Measurements from ENCODE around the gene SCGB3A2. TPM values are rescaled to one million over a fixed set of nuclear protein-coding genes. Genes with fewer than 3 reads are reported as not detected.
"Not testable (repeated sequence)": the region's sequence is repeated elsewhere in the genome, so short reads cannot be mapped to it uniquely, and the experiment has no call there.

The SCGB3A2 gene
- total RNA-seq, 1 experiment from 2014 or later = not detected

DNA sequence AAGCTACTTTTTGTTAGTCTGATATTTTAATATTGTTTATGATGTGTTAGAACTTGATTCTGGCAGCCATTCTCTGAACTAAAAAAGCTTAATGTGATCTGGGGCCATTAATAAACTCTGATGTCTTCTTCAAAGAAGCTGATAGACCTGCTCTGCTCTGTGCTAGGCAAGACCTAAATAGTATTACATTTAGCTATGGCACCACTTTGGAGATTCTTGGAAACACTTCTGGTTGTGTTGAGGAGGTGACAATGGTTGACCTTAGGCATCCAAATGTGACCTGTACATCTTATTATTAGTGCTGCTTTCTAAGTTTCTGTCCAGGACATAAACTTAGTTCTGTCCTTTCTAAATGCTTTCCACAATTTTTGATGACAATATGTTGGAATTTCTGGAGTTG, 21.7 kb upstream of the SCGB3A2 start:
- Histone ChIP-seq H3K9me3 (ENCODE audit: low read length) (no peaks in the 10 kb centered on the region), H4K20me1 (ENCODE audit: insufficient read depth, low read depth, low read length) (no peaks in the 10 kb centered on the region), H3K27me3 (ENCODE audit: low read length) (no peaks in the 10 kb centered on the region), H3K27ac (ENCODE audit: low read length) (no peak overlapping the region), H3K36me3 (ENCODE audit: insufficient read depth, low read length) (no peaks in the 10 kb centered on the region), H3K9me2 (replicated peaks; ENCODE audit: insufficient read depth, low read length) (no peaks in the 10 kb centered on the region), H3K9ac (ENCODE audit: low read length) (no peak overlapping the region), H3K4me2 (ENCODE audit: low read depth, low read length, poor library complexity, severe bottlenecking) (no peak overlapping the region), H3K4me3 (ENCODE audit: low read length) (no peak overlapping the region), H2AFZ (ENCODE audit: low read length) (no peak overlapping the region), H3K4me1 (ENCODE audit: low read length) (no peaks in the 10 kb centered on the region), H3K79me2 (ENCODE audit: low read length) (no peaks in the 10 kb centered on the region)
- DNase-seq = no peak

DNA sequence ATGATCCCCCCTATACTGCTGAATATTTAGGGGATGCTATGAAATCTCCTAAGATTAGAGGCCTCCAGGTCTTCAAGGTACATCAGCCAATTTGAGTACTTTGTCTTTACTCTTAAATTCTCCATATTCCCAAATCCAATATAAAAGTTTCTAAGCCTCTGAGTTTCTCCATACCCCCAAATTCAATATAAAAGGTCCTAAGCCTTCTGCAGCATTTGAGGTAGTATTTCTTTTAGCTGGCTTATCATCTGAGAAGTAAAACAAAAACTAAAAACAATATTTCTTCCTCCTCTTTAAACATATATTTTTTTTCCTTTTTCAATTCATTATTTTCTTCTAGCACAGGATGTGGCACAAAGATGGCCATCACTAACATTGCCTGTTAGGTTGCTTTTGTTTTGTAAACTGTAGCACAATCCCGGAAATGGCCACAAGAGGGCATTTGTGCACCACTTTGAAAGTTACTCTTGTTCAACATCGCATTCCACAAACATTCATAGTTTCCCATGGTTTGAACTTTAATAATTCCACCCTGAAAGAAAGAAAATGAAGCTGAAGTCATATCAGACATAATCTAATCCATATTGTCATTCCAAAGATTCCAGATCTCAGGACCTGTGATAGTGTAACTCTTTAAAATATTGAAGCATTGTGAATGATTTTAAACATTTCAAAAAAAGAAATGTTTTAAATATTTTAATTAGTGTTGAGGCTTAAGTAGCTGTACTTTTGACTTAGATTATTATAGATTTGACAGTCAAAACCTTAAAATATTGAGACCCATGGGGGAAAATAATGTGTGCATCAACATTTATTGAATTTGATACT, 21.0 kb upstream of the SCGB3A2 start:
- no peaks in the 10 kb centered on the region for H4K20me1 ChIP-seq (ENCODE audit: insufficient read depth, low read depth, low read length)
- no peaks in the 10 kb centered on the region for H3K36me3 ChIP-seq (ENCODE audit: insufficient read depth, low read length)
- no peak overlapping the region for H2AFZ ChIP-seq (ENCODE audit: low read length)
- no peak overlapping the region for H3K4me2 ChIP-seq (ENCODE audit: low read depth, low read length, poor library complexity, severe bottlenecking)
- H3K4me1 ChIP-seq (ENCODE audit: low read length) = no peaks in the 10 kb centered on the region
- DNase-seq = peak; percentile 79
- H3K27me3 ChIP-seq (ENCODE audit: low read length) = no peaks in the 10 kb centered on the region
- no peak overlapping the region for H3K27ac ChIP-seq (ENCODE audit: low read length)
- no peaks in the 10 kb centered on the region for H3K9me2 ChIP-seq (replicated peaks; ENCODE audit: insufficient read depth, low read length)
- no peaks in the 10 kb centered on the region for H3K9me3 ChIP-seq (ENCODE audit: low read length)
- no peaks in the 10 kb centered on the region for H3K79me2 ChIP-seq (ENCODE audit: low read length)
- no peak overlapping the region for H3K9ac ChIP-seq (ENCODE audit: low read length)
- H3K4me3 ChIP-seq (ENCODE audit: low read length) = no peak overlapping the region

DNA sequence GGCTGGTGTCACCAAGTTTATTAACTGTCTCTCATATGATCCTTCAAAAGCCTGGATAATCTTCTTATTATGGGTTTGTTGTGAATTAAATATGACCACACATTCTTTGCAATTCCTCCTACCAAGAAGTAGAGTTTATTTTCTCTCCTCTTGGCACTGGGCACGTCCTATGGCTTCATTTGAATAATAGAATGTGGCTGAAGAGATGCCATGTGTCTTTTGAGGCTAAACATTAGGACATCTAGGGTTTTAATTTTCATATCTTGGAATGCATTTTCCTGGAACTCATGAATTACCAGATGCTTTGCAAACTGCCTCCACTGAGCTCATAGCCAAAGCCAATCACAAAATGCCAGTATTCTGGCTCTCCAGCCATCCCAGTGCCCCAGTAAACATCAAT, 19.9 kb upstream of the SCGB3A2 start:
- H2AFZ ChIP-seq (ENCODE audit: low read length) = no peak overlapping the region

DNA sequence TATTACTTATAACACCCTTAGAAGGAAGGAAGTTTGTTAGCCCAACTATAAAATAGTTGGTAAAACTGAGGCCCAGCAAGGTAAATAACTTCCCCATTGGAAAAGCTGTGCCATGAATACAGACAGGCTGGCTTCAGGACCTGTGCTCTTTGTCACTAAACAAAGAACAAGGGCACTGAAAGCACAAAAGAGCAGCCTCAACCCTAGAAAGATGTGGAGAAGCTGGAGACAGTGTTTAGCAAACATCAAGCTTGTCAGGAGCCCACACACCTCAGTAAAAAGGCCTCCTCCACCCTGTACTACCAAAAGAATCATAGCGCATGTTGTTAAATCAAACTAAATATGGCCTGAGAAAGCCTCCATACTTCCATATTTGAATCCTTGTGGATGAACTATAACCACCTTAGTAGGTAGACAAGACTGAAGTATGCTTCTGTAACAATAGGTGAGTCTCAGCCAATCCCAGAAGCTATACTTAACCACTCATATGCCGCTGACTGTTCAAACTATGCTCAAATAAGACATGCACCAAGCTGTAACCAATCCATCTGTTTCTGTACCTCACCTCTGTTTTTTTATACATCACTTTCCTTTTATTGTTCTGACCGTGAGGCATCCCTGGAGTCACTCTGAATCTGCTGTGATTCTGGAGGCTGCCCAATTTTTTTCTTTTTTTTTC, 18.4 kb upstream of the SCGB3A2 start:
- no peak overlapping the region for H3K27ac ChIP-seq (ENCODE audit: low read length)
- no peak overlapping the region for H2AFZ ChIP-seq (ENCODE audit: low read length)
- no peak overlapping the region for H3K4me3 ChIP-seq (ENCODE audit: low read length)
- H3K4me2 ChIP-seq (ENCODE audit: low read depth, low read length, poor library complexity, severe bottlenecking) = no peak overlapping the region
- no peaks in the 10 kb centered on the region for H3K36me3 ChIP-seq (ENCODE audit: insufficient read depth, low read length)
- H3K4me1 ChIP-seq (ENCODE audit: low read length) = no peaks in the 10 kb centered on the region
- no peaks in the 10 kb centered on the region for H3K9me2 ChIP-seq (replicated peaks; ENCODE audit: insufficient read depth, low read length)
- no peak for DNase-seq
- H3K9me3 ChIP-seq (ENCODE audit: low read length) = no peaks in the 10 kb centered on the region
- no peaks in the 10 kb centered on the region for H3K79me2 ChIP-seq (ENCODE audit: low read length)
- H3K9ac ChIP-seq (ENCODE audit: low read length) = no peak overlapping the region
- H4K20me1 ChIP-seq (ENCODE audit: insufficient read depth, low read depth, low read length) = no peaks in the 10 kb centered on the region
- no peaks in the 10 kb centered on the region for H3K27me3 ChIP-seq (ENCODE audit: low read length)

More for the DNA sequence above, 19.9 kb upstream of the SCGB3A2 start:
- no peak overlapping the region for H3K4me3 ChIP-seq (ENCODE audit: low read length)
- no peaks in the 10 kb centered on the region for H3K36me3 ChIP-seq (ENCODE audit: insufficient read depth, low read length)
- H4K20me1 ChIP-seq (ENCODE audit: insufficient read depth, low read depth, low read length) = no peaks in the 10 kb centered on the region
- no peaks in the 10 kb centered on the region for H3K4me1 ChIP-seq (ENCODE audit: low read length)
- no peak overlapping the region for H3K27ac ChIP-seq (ENCODE audit: low read length)
- H3K27me3 ChIP-seq (ENCODE audit: low read length) = no peaks in the 10 kb centered on the region
- no peak for DNase-seq
- H3K9me2 ChIP-seq (replicated peaks; ENCODE audit: insufficient read depth, low read length) = no peaks in the 10 kb centered on the region
- H3K4me2 ChIP-seq (ENCODE audit: low read depth, low read length, poor library complexity, severe bottlenecking) = no peak overlapping the region
- no peaks in the 10 kb centered on the region for H3K79me2 ChIP-seq (ENCODE audit: low read length)
- no peaks in the 10 kb centered on the region for H3K9me3 ChIP-seq (ENCODE audit: low read length)
- no peak overlapping the region for H3K9ac ChIP-seq (ENCODE audit: low read length)

DNA sequence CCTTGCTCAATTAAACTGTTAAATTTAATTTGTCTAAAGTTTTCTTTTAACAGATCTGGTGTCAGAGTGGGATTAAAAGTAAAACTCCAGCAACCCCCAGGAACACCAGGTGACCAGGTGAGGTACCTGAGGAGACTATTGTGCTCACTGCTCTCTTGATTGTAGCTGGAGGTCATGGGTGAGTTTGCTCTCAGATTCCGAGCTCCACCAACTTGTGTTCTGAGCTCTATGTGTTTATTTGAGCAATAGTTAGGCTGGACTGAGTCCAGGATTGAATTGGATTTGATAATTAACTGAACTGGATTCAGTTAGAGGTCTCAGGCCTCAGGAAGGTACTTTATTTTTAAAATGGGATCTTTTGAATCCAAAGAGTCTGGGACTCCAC, 17.9 kb upstream of the SCGB3A2 start:
- no peaks in the 10 kb centered on the region for H4K20me1 ChIP-seq (ENCODE audit: insufficient read depth, low read depth, low read length)
- no peak overlapping the region for H3K4me3 ChIP-seq (ENCODE audit: low read length)
- H3K27ac ChIP-seq (ENCODE audit: low read length) = no peak overlapping the region
- H3K4me1 ChIP-seq (ENCODE audit: low read length) = no peaks in the 10 kb centered on the region
- H3K79me2 ChIP-seq (ENCODE audit: low read length) = no peaks in the 10 kb centered on the region
- H3K9me3 ChIP-seq (ENCODE audit: low read length) = no peaks in the 10 kb centered on the region
- H3K36me3 ChIP-seq (ENCODE audit: insufficient read depth, low read length) = no peaks in the 10 kb centered on the region
- H3K27me3 ChIP-seq (ENCODE audit: low read length) = no peaks in the 10 kb centered on the region
- H3K4me2 ChIP-seq (ENCODE audit: low read depth, low read length, poor library complexity, severe bottlenecking) = no peak overlapping the region
- no peak for DNase-seq
- no peaks in the 10 kb centered on the region for H3K9me2 ChIP-seq (replicated peaks; ENCODE audit: insufficient read depth, low read length)
- no peak overlapping the region for H2AFZ ChIP-seq (ENCODE audit: low read length)
- H3K9ac ChIP-seq (ENCODE audit: low read length) = no peak overlapping the region

DNA sequence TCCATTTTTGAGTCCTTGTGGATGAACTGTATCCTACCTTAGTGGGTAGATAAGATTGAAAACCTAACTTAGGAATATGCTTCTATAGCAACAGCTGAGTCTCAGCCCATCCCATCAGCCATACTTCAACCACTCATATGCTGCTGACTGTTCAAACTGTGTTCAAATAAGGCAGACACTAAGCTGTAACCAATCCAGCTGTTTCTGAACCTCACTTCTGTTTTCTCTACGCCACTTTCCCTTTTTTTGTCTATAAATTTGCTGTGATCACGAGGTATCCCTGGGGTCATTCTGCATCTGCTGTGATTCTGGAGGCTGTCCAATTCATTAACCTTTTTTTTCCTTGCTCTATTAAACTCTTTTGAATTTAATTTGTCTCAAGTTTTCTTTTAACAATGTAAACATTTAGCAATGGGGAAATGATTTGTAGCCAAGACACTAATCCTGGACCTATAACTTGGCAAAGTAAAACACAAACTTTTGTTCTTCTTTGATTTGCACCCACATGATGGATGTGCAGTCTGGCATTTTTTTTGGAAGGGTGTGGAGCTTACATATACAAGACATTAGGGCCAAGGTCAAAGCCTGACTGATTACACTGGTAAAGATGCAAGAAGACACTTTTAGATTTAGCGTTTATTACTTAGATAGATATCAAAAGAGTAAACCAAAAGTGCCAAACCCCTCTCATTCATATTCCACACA, 14.9 kb upstream of the SCGB3A2 start:
- H3K9me3 ChIP-seq (ENCODE audit: low read length) = no peaks in the 10 kb centered on the region
- no peaks in the 10 kb centered on the region for H3K27me3 ChIP-seq (ENCODE audit: low read length)
- H3K4me3 ChIP-seq (ENCODE audit: low read length) = no peak overlapping the region
- no peak overlapping the region for H3K4me2 ChIP-seq (ENCODE audit: low read depth, low read length, poor library complexity, severe bottlenecking)
- no peak overlapping the region for H3K27ac ChIP-seq (ENCODE audit: low read length)
- H3K36me3 ChIP-seq (ENCODE audit: insufficient read depth, low read length) = no peaks in the 10 kb centered on the region
- no peaks in the 10 kb centered on the region for H4K20me1 ChIP-seq (ENCODE audit: insufficient read depth, low read depth, low read length)
- H3K9me2 ChIP-seq (replicated peaks; ENCODE audit: insufficient read depth, low read length) = no peaks in the 10 kb centered on the region
- H3K4me1 ChIP-seq (ENCODE audit: low read length) = no peaks in the 10 kb centered on the region
- no peaks in the 10 kb centered on the region for H3K79me2 ChIP-seq (ENCODE audit: low read length)
- DNase-seq = no peak
- no peak overlapping the region for H3K9ac ChIP-seq (ENCODE audit: low read length)
- H2AFZ ChIP-seq (ENCODE audit: low read length) = no peak overlapping the region

DNA sequence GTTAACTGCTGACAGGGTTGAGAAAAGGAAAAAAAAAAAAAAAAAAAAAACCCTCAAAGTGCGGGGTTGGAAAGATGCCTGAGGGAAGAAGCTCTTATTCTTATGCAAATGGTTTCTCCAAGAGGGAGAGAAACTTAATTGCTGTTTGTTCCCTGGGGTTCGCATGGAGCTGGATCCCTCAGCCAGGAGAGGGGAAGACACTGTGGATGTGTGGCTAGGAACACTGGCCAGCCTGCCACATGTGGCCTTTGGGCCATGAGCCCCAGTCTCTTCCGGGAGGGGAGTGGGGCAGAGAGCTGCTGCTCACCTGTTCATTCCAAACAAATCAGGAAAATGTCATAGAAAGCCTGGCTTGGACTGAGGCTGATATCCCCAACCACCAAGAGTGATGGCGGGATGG, 9.4 kb upstream of the SCGB3A2 start:
- Histone ChIP-seq H3K4me1 (ENCODE audit: low read length) (no peaks in the 10 kb centered on the region), H3K27ac (ENCODE audit: low read length) (no peak overlapping the region), H3K9ac (ENCODE audit: low read length) (no peak overlapping the region), H3K9me2 (replicated peaks; ENCODE audit: insufficient read depth, low read length) (no peaks in the 10 kb centered on the region), H2AFZ (ENCODE audit: low read length) (no peak overlapping the region), H3K36me3 (ENCODE audit: insufficient read depth, low read length) (no peaks in the 10 kb centered on the region), H3K79me2 (ENCODE audit: low read length) (no peaks in the 10 kb centered on the region), H3K4me3 (ENCODE audit: low read length) (no peak overlapping the region), H4K20me1 (ENCODE audit: insufficient read depth, low read depth, low read length) (no peaks in the 10 kb centered on the region), H3K4me2 (ENCODE audit: low read depth, low read length, poor library complexity, severe bottlenecking) (no peak overlapping the region), H3K27me3 (ENCODE audit: low read length) (no peaks in the 10 kb centered on the region), H3K9me3 (ENCODE audit: low read length) (no peaks in the 10 kb centered on the region)
- no peak for DNase-seq

DNA sequence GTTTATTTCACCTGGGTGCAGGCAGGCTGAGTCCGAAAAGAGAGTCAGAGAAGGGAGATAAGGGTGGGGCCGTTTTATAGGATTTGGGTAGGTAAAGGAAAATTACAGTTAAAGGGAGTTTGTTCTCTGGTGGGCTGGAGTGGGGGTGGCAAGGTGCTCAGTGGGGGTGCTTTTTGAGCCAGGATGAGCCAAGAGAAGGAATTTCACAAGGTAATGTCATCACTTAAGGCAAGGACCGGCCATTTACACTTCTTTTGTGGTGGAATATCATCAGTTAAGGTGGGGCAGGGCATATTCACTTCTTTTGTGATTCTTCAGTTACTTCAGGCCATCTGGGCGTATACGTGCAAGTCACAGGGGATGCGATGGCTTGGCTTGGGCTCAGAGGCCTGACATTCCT, 8.6 kb upstream of the SCGB3A2 start:
- H3K27ac ChIP-seq (ENCODE audit: low read length); H3K79me2 ChIP-seq (ENCODE audit: low read length); H3K4me2 ChIP-seq (ENCODE audit: low read depth, low read length, poor library complexity, severe bottlenecking); H3K9ac ChIP-seq (ENCODE audit: low read length); H4K20me1 ChIP-seq (ENCODE audit: insufficient read depth, low read depth, low read length); H3K4me1 ChIP-seq (ENCODE audit: low read length); H3K27me3 ChIP-seq (ENCODE audit: low read length); H3K9me2 ChIP-seq (replicated peaks; ENCODE audit: insufficient read depth, low read length); H3K9me3 ChIP-seq (ENCODE audit: low read length); H3K4me3 ChIP-seq (ENCODE audit: low read length); H2AFZ ChIP-seq (ENCODE audit: low read length); DNase-seq; H3K36me3 ChIP-seq (ENCODE audit: insufficient read depth, low read length): not testable (repeated sequence)

All from Karpas-422 (cell line).